Measurements from ENCODE around the gene R3HDML.

DNA sequence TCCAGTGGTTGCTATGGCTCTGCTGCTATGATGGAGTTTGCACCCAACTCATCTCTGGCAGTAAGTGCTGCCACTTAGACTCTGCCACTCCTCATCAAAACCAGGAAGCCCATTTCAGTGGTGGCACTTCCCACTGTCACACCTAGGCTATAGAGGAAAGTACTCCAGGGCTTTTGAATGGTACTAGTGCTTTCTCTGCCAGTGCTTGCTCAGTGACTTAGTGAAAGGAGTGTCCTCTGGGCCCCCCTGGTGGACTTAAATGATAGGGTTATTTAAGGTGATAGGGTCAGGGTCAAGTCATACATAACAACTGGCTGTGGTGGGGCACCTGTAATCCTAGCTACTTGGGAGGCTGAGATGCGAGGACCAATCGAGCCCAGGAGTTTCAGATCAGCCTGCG is 48.6 kb upstream of the R3HDML start:
- TF ChIP-seq GATA2 (IDR thresholded peaks at IDR 0.05; ENCODE audit: low read depth, low read length) = no peak
- TF ChIP-seq GATA3 (IDR thresholded peaks at IDR 0.05; ENCODE audit: low read depth, low read length) = no peak

Measured in SH-SY5Y (cell line).